Adrenal gland (tissue), 5 donors: ENCODE data around the gene TRAF1.

Experiments
- POLR2A ChIP-seq, 2 donors: fragments of 450-650 bp; IDR thresholded peaks; one replicate each; pipeline ENCODE4 v1.6.1; 2017; ENCODE audit warnings: antibody characterized with exemption in 2 of 2, mild to moderate bottlenecking in 2 of 2, moderate library complexity in 1 of 2
- TF ChIP-seq, protein P1 (sequence below), 6 experiments: fragments of 450-650 bp in 4 of 6; fragments of 200-600 bp in 2 of 6; sonication (generic) in 1 of 6; IDR thresholded peaks; 1 replicate in 5 of 6; 2 replicates in 1 of 6; pipeline versions ENCODE4 v1.5.1 to v1.8.0; 2016 to 2021; ENCODE audit warnings: antibody characterized with exemption in 6 of 6, mild to moderate bottlenecking in 2 of 6, moderate library complexity in 1 of 6
- donor health status: DM: no; HTN: no; CAD: no.

DNA sequence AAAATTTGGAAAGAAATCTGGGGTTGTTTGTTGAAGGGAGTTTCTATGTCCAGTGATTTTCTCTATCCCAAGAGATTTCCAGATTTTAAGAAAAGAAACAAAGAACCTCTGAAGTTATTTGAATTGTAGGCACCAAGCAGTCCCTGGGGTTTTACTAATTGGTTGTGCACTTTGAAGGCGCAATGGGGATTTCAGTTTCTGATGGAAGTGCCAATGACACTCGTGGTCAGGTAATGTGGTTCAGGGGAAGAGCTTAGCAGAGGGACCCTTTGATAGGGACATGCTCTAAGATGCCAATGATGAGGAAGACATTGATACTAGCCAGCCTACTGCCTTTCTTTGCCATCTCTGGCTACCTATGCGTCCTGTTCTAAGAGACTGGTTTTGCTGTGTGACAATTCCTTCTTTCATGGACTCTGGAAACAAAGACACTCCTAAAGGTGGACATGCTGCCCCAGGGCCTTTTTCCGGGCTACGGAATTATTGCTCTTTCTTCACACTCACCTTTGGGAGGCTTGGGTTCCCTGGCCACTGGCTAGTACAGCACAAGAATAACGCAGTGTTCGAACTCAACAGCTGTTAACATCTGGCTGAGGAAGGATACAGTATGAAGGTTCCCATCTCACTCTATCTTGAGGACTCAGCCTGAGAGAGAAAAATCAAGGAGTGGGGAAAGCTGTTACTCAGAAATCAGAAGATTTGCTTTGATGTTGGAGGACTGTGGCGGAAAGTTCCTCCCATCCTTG lies 6.9 kb upstream of the TRAF1 start:
- TF ChIP-seq, protein P1, sequence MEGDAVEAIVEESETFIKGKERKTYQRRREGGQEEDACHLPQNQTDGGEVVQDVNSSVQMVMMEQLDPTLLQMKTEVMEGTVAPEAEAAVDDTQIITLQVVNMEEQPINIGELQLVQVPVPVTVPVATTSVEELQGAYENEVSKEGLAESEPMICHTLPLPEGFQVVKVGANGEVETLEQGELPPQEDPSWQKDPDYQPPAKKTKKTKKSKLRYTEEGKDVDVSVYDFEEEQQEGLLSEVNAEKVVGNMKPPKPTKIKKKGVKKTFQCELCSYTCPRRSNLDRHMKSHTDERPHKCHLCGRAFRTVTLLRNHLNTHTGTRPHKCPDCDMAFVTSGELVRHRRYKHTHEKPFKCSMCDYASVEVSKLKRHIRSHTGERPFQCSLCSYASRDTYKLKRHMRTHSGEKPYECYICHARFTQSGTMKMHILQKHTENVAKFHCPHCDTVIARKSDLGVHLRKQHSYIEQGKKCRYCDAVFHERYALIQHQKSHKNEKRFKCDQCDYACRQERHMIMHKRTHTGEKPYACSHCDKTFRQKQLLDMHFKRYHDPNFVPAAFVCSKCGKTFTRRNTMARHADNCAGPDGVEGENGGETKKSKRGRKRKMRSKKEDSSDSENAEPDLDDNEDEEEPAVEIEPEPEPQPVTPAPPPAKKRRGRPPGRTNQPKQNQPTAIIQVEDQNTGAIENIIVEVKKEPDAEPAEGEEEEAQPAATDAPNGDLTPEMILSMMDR (IDR thresholded peaks at IDR 0.05): no peak
- TF ChIP-seq POLR2A (IDR thresholded peaks at IDR 0.05): no peak
